Muscle layer of colon (tissue), 2 donors: ENCODE data around the gene FXYD2.

Experiments used
- H3K27ac ChIP-seq: one replicate; pipeline ENCODE4 v1.7.0; 2013; ENCODE audit warnings: low read depth, mild to moderate bottlenecking, low read length, moderate library complexity
- H3K27me3 ChIP-seq, 2 donors: one replicate each; pipeline ENCODE4 v1.7.0; 2013; ENCODE audit warnings: low read length in 2 of 2, mild to moderate bottlenecking in 2 of 2; ENCODE audit not compliant: insufficient read depth in 2 of 2, control insufficient read depth in 1 of 2
- H3K36me3 ChIP-seq: one replicate; pipeline ENCODE4 v1.7.0; 2013; ENCODE audit warnings: mild to moderate bottlenecking, low read length; ENCODE audit not compliant: insufficient read depth
- H3K4me1 ChIP-seq: one replicate; pipeline ENCODE4 v1.7.0; 2013; ENCODE audit warnings: mild to moderate bottlenecking, low read length; ENCODE audit not compliant: insufficient read depth
- H3K4me3 ChIP-seq, 2 donors: one replicate each; pipeline ENCODE4 v1.7.0; 2013; ENCODE audit warnings: low read length in 2 of 2, low read depth in 1 of 2, mild to moderate bottlenecking in 1 of 2, moderate library complexity in 1 of 2
- H3K9ac ChIP-seq: one replicate; pipeline ENCODE4 v1.7.0; 2013; ENCODE audit warnings: low read length
- H3K9me3 ChIP-seq: one replicate; pipeline ENCODE4 v1.7.0; 2013; ENCODE audit warnings: mild to moderate bottlenecking, low read length
- donor health status: abdominal sarcoma.
- donor health status: Adenocarcinoma of cecum.

FXYD2 gene

GRCh38 chr11:117799634-117800033 is 24.9 kb downstream of the FXYD2 start:
- Histone ChIP-seq H3K27ac (no peak overlapping the region), H3K27me3 (peaks cover 16 to 27% of the 10 kb centered on the region in 2 donors), H3K4me1 (peaks cover 12% of the 10 kb centered on the region), H3K4me3 (no peak overlapping the region), H3K9ac (no peak overlapping the region), H3K36me3 (peaks cover 2% of the 10 kb centered on the region), H3K9me3 (no peaks in the 10 kb centered on the region)

DNA sequence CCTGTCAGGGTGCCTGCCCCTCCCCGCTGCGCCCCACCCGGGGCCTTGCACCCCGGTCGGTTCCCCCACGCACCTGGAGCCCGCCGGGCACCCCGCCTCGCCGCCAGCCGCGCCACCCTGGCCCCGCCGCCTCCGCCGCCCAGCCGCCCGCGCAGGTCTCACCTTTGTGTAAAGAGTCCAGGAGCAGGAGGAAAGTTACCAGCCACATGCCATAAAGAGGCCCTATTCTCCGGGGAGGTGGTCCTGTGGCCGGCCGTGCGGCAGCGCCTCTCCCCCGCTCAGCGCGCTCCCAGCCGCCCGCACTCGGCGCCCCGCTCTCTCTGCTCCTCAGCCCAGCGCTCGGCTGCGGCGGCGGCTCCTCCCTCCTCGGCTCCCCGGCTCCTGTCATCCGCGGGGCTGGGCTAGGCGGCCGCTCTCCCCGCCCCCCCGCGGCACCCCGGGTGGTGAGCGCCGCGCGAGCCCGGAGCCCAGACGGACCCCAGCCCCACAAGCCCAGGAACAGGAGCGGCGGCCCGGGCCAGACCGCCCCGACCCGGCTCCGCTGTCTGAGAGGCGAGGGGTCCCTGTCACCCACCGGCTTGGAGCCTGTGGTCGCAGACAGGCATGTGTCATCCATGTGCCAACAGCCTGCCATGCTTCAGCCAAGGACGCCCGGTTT is 27.5 kb downstream of the FXYD2 start, which contains the start of gene DSCAML1:
Gene DSCAML1 (minus strand): TSS at position 345 of the 658 bp plus-strand sequence. CDS start 137 bp downstream, at position 208.
- no peaks in the 10 kb centered on the region for H3K9me3 ChIP-seq
- H3K4me1 ChIP-seq = peaks cover 12% of the 10 kb centered on the region
- H3K4me3 ChIP-seq = peak within 1 kb of the TSS; percentile 18 to 54
- no peak within 1 kb of the TSS for H3K9ac ChIP-seq
- peaks cover 20 to 35% of the 10 kb centered on the region in 2 donors for H3K27me3 ChIP-seq
- no peaks in the 10 kb centered on the region for H3K36me3 ChIP-seq
- no peak within 1 kb of the TSS for H3K27ac ChIP-seq

DNA sequence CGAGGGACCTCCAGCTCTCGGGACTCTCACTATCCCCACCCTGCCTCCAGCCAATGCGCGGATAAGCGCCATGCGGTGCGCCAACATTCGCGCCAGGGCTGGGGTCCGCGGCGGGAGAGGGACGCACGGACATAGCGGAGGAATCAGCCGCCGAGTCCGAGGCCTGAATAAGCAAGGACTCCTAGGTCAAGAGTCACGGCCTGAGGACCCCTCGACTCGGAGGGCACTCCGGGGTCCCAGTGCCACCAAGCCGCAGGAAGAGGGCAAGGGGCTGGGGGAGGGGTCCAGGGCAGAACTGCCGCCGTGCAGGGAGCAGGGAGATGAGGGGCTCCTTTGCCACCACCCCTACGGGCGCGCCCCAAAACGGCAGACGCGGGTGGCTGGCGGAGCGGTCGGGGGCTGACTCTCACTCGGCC is 28.1 kb downstream of the FXYD2 start:
- Histone ChIP-seq H3K4me1 (peaks cover 12% of the 10 kb centered on the region), H3K9me3 (no peaks in the 10 kb centered on the region), H3K27ac (no peak overlapping the region), H3K36me3 (no peaks in the 10 kb centered on the region), H3K9ac (no peak overlapping the region), H3K4me3 (peak overlapping the region; percentile 18 to 54), H3K27me3 (peaks cover 20 to 35% of the 10 kb centered on the region in 2 donors)

- Histone ChIP-seq H3K27ac (no peak overlapping the region), H3K4me3 (peak overlapping the region in 1 of 2 donors; percentile 18), H3K9ac (no peak overlapping the region), H3K4me1 (peaks cover 12% of the 10 kb centered on the region), H3K36me3 (no peaks in the 10 kb centered on the region), H3K27me3 (peaks cover 20 to 35% of the 10 kb centered on the region in 2 donors), H3K9me3 (no peaks in the 10 kb centered on the region)
Observed at GRCh38 chr11:117795638-117796455, 28.7 kb downstream of the FXYD2 start.

- H3K9ac ChIP-seq = no peak overlapping the region
- H3K27me3 ChIP-seq = peaks cover 20 to 35% of the 10 kb centered on the region in 2 donors
- no peak overlapping the region for H3K27ac ChIP-seq
Observed at GRCh38 chr11:117794772-117795629, 29.5 kb downstream of the FXYD2 start.

DNA sequence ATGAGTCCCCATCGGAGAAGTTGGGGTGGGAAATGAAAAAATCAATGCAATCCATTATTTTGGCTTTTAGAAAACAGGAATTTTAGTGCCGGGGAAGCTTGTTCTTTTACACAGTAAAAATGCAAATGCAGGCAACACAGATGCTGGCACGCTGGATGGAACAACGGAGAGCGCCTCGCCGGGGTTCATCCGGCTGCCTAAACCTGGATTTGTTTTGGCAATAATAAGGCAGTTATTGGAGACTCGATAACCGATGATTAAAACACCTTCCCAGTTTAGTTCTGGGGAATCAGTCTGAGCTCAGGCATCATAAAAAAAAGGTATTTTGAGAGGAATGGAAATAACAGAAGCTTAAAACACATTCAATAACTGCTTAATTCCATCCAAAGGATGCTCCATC is 30.4 kb downstream of the FXYD2 start:
- Histone ChIP-seq H3K4me3 (no peak overlapping the region), H3K4me1 (peaks cover 12% of the 10 kb centered on the region), H3K9ac (no peak overlapping the region), H3K36me3 (no peaks in the 10 kb centered on the region), H3K27me3 (peaks cover 20 to 35% of the 10 kb centered on the region in 2 donors), H3K9me3 (no peaks in the 10 kb centered on the region), H3K27ac (no peak overlapping the region)

More at GRCh38 chr11:117794772-117795629, 29.5 kb downstream of the FXYD2 start:
- Histone ChIP-seq H3K4me1 (peaks cover 12% of the 10 kb centered on the region), H3K36me3 (no peaks in the 10 kb centered on the region), H3K4me3 (no peak overlapping the region), H3K9me3 (no peaks in the 10 kb centered on the region)

DNA sequence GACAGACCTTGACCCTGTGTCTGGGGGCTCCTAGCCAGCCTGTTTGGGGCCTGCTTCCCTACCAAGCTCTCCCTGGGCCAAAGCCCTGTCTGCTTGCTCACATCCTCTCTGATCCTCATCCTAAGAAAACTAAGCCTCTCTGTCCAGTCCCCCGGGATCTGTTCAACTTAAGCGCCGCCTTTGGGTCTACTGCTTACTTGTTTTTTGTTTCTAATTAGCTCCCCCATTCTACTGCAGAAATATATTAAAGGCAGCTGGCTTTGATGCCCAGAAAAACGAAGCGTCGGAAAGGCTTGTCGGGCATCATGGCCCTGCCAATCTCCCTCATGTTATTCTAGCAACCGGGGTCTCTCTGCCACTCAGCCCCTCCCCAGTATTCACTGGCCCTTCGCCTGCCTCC is 31.0 kb downstream of the FXYD2 start:
- H3K4me3 ChIP-seq = no peak overlapping the region

DNA sequence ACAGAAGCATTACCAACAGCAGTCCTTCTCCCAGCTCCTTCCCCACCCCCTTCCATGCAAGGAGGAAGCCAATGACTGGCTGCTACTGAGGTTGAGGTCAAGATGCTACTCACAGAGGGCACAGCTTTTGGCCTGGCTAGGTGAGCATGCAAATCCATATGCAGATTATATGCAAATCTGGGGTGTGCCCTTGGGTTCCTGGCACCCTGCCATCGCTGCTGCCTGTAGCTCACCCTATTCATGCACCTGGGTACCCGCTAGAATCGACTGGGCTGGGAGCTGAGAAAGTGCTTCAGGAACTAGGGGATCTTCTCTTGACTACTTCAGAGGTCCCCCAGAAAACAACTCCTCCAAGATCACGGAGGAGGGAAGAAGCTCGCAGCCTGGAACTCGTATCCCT is 31.6 kb downstream of the FXYD2 start:
- H3K36me3 ChIP-seq = no peaks in the 10 kb centered on the region
- H3K4me1 ChIP-seq = peaks cover 12% of the 10 kb centered on the region
- no peaks in the 10 kb centered on the region for H3K9me3 ChIP-seq
- no peak overlapping the region for H3K4me3 ChIP-seq
- H3K9ac ChIP-seq = no peak overlapping the region
- no peak overlapping the region for H3K27ac ChIP-seq
- H3K27me3 ChIP-seq = peaks cover 20 to 35% of the 10 kb centered on the region in 2 donors

More for the DNA sequence above, 31.0 kb downstream of the FXYD2 start:
- Histone ChIP-seq H3K36me3 (no peaks in the 10 kb centered on the region), H3K27me3 (peaks cover 20 to 35% of the 10 kb centered on the region in 2 donors), H3K27ac (no peak overlapping the region), H3K9me3 (no peaks in the 10 kb centered on the region), H3K9ac (no peak overlapping the region), H3K4me1 (peaks cover 12% of the 10 kb centered on the region)

DNA sequence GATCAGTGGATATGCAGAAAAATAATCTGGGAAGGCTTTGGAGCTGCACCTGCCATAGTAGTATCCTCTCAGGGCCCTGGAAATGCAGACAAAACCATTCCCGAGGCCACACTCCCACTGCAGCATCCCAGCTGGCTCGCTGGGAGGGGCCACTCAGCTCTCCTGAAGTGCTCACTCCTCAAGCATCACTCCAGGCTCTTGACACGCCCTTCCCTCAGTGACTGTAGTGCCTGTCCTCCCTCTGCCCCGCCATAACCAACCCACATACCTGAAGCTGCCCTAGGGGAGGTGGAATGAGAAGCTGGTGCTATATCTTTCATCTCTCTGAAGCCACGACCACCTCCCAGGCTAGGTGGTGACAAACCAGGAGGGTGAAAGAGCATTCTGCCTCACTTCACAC is 32.3 kb downstream of the FXYD2 start:
- Histone ChIP-seq H3K27ac (no peak overlapping the region), H3K36me3 (no peaks in the 10 kb centered on the region), H3K4me1 (peaks cover 12% of the 10 kb centered on the region), H3K4me3 (no peak overlapping the region), H3K9ac (no peak overlapping the region), H3K9me3 (no peaks in the 10 kb centered on the region), H3K27me3 (peaks cover 20 to 34% of the 10 kb centered on the region in 2 donors)

GRCh38 chr11:117790279-117790678 is 34.3 kb downstream of the FXYD2 start:
- Histone ChIP-seq H3K27ac (no peak overlapping the region), H3K27me3 (peaks cover 8 to 15% of the 10 kb centered on the region in 2 donors)

DNA sequence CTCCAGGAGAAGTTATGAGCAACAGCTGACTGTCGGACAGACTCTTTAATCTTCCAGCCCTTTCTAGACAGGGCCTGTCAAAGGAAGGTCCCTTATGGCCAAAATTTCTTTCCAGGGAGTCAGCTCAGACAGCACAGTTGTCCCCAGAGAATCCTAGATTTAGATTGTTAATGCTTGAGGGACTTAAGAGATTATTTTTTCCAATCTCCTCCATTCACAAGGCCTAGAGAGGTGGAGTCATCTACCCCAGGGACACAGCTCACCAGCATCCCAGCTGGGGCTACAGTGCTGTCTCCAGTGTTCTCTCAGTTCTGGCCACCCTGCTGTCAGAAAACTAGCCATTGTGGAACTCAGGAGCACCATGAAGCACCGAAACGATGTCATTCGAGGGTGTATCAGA is 35.3 kb downstream of the FXYD2 start:
- Histone ChIP-seq H3K4me1 (no peaks in the 10 kb centered on the region), H3K4me3 (no peak overlapping the region), H3K9me3 (no peaks in the 10 kb centered on the region), H3K36me3 (no peaks in the 10 kb centered on the region), H3K9ac (no peak overlapping the region), H3K27ac (no peak overlapping the region), H3K27me3 (peaks cover 2 to 5% of the 10 kb centered on the region in 2 donors)

More at GRCh38 chr11:117790279-117790678, 34.3 kb downstream of the FXYD2 start:
- no peak overlapping the region for H3K4me3 ChIP-seq
- no peaks in the 10 kb centered on the region for H3K9me3 ChIP-seq
- no peak overlapping the region for H3K9ac ChIP-seq
- H3K4me1 ChIP-seq = no peaks in the 10 kb centered on the region
- no peaks in the 10 kb centered on the region for H3K36me3 ChIP-seq
